Nephron (organoid): ENCODE data around the gene HS6ST3.
A peak's percentile ranks its signal among the peaks of the same experiment; 100 is the strongest.
"Not testable (repeated sequence)": the region's sequence is repeated elsewhere in the genome, so short reads cannot be mapped to it uniquely, and the experiment has no call there.

ENCODE experiments used
- H3K27ac Mint-ChIP-seq, 3 experiments: 2 replicates each; pipeline ENCODE4 v1.8.0; 2020; ENCODE audit warnings: mixed read lengths in 3 of 3, mild to moderate bottlenecking in 2 of 3, moderate library complexity in 1 of 3
- H3K27me3 Mint-ChIP-seq: 2 replicates; pipeline ENCODE4 v1.8.0; 2021; ENCODE audit warnings: low read depth, mild to moderate bottlenecking, moderate library complexity, mixed read lengths
- H3K36me3 Mint-ChIP-seq: 2 replicates; pipeline ENCODE4 v1.8.0; 2020; ENCODE audit warnings: low read depth, mixed read lengths
- H3K4me1 Mint-ChIP-seq: 2 replicates; pipeline ENCODE4 v1.8.0; 2020; ENCODE audit warnings: mixed read lengths
- H3K4me3 Mint-ChIP-seq, 3 experiments: 2 replicates each; pipeline ENCODE4 v1.8.0; 2020; ENCODE audit warnings: mild to moderate bottlenecking in 3 of 3, mixed read lengths in 3 of 3, moderate library complexity in 2 of 3
- H3K9me3 Mint-ChIP-seq: 2 replicates; pipeline ENCODE4 v1.8.0; 2020; ENCODE audit warnings: mixed read lengths
- TF ChIP-seq, protein P1 (sequence below), 3 experiments: fragments of 200-600 bp; sonication (generic); IDR thresholded peaks; one replicate each; pipeline ENCODE4 v1.5.0; 2021; ENCODE audit warnings: antibody characterized with exemption in 3 of 3; ENCODE audit not compliant: unreplicated experiment in 3 of 3

HS6ST3 gene

DNA sequence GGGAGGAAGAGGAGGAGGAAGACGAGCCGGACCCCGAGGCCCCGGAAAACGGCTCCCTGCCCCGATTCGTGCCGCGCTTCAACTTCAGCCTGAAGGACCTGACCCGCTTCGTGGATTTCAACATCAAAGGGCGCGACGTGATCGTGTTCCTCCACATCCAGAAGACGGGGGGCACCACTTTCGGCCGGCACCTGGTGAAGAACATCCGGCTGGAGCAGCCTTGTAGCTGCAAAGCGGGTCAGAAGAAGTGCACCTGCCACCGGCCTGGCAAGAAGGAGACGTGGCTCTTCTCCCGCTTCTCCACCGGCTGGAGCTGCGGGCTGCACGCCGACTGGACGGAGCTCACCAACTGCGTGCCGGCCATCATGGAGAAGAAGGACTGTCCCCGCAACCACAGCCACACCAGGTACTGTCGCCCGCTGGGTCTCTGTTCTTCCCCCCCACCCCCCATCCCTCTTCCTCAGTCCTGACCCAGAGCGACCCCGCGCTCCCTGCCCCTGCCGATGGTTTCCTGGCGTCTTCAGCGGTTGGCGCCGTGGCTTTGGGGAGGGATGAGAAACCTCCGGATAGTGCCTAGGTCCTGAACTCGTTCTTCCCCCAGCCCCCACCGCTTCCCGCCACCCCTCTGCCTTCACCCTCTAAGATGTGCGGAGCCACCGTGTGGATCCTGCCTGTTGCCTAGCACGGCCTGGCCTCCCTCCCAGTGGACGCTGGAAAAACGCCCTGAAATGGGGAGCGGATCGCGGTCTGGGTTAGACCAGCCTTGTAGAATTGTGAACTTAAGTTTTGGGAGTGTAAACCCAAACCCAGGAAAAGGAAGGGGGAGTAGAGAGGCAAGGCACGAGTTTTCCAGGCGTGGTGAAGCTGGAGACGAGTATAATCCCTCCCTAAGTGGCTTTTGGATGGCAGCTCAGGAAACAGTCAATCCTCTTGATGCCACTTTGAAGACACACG, 1.5 kb downstream of the HS6ST3 start:
- TF ChIP-seq, protein P1, sequence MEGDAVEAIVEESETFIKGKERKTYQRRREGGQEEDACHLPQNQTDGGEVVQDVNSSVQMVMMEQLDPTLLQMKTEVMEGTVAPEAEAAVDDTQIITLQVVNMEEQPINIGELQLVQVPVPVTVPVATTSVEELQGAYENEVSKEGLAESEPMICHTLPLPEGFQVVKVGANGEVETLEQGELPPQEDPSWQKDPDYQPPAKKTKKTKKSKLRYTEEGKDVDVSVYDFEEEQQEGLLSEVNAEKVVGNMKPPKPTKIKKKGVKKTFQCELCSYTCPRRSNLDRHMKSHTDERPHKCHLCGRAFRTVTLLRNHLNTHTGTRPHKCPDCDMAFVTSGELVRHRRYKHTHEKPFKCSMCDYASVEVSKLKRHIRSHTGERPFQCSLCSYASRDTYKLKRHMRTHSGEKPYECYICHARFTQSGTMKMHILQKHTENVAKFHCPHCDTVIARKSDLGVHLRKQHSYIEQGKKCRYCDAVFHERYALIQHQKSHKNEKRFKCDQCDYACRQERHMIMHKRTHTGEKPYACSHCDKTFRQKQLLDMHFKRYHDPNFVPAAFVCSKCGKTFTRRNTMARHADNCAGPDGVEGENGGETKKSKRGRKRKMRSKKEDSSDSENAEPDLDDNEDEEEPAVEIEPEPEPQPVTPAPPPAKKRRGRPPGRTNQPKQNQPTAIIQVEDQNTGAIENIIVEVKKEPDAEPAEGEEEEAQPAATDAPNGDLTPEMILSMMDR (IDR thresholded peaks at IDR 0.05; ENCODE audit: unreplicated experiment in 3 of 3), result no peak
- Mint-ChIP-seq H3K27me3 (peaks cover 90% of the 10 kb centered on the region), H3K27ac (no peak overlapping the region), H3K4me1 (no peaks in the 10 kb centered on the region), H3K4me3 (peak overlapping the region; percentile 76 to 81 (median 80)), H3K9me3 (no peaks in the 10 kb centered on the region), H3K36me3 (no peaks in the 10 kb centered on the region)

DNA sequence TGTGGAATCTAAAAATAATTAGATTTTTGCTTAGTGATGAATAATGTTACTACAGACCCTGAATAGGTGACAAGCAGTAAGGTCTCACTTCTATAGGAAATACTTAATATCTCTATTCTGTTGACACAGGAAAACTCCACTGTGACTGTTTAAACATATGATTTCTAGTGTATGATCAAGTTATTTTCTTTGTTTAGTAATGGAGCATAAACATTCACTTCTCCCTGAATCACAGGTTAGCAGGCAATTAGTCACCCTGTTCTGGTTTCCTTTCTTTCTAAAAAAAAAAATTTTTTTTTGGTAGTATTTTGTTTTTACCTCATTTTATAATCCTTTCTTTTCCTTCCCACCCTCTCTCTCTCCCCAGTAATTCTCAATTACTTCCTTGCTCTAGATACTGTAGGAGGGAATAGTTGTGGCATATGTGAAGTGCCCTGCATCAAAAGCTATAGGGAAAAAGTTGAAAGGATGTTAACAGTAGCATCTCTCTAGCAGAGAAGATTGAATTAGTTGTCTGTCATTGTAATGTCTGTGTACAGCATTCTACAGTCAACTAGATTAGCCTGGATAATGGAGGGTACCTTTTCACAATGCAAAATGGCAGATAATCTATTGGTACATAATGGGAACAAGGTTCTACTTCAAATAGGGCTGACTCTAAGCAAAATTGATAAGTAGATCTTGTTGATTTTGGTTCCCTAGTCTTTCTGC, 3.5 kb downstream of the HS6ST3 start:
- Mint-ChIP-seq H3K27me3 (peaks cover 82% of the 10 kb centered on the region), H3K4me1 (no peaks in the 10 kb centered on the region), H3K9me3 (no peaks in the 10 kb centered on the region), H3K4me3 (peak overlapping the region; percentile 11 to 80 (median 36)), H3K27ac (no peak overlapping the region), H3K36me3 (no peaks in the 10 kb centered on the region)
- TF ChIP-seq, protein P1 (IDR thresholded peaks at IDR 0.05; ENCODE audit: unreplicated experiment in 3 of 3), result no peak

DNA sequence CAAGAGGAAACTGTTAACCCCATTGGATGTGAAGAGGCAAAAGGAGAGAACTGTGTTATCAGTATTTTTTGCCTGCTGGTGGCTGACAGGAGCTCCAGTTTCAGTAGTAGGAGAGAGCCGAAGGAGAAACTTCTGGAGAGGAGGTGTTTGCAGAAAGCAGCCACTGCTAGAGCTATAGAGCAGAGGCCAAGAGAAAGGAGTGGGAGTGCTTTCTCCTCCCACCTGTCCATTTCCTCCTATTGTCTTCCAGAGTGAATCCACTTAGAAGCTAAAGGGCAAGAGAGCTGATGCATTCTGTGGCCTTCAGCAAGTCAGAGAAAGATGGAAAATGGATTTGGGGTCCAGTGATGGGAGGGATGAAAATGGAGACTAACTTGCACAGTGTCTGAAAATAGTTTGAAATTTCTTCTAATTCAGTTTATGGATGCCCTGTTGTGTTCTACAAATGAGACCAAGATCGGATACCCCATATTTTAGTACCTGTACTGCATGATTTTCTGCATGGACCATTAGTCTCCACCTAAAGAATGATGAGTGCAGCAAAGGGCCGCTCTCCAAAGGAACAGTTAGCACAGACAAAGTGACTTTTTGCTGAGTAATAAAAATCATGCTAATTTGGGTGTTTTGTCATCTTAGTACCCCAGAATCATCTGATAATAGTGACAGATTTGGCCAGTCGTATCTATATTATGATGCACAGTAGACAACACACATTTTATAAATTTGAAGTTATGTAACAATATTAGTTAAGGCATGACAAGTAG, 10.7 kb downstream of the HS6ST3 start:
- Mint-ChIP-seq H3K27me3 (peaks cover 27% of the 10 kb centered on the region), H3K4me1 (no peaks in the 10 kb centered on the region), H3K27ac (no peak overlapping the region), H3K4me3 (no peak overlapping the region), H3K9me3 (peaks cover 4% of the 10 kb centered on the region), H3K36me3 (no peaks in the 10 kb centered on the region)
- TF ChIP-seq, protein P1 (IDR thresholded peaks at IDR 0.05; ENCODE audit: unreplicated experiment in 3 of 3), result no peak

DNA sequence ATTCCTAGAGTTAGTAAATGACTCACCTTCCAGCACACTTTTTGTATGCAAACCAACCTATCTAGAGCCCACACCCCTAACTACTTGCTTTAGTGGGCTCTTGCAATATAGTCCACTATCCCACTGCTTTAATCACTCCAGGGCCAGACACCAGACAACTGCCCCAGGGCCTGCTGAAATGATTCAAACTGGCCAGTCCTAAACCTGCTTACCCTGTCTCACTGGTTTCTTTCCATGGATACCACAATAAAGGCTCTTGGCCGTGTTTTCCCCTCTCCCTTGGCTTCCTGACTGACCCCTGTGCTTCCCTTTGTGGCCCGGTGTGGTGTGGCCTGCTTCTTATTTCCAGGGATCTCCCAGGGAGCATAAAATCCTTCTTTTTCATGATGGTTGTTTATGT, 14.6 kb downstream of the HS6ST3 start:
- H3K27me3 Mint-ChIP-seq, result peaks cover 8% of the 10 kb centered on the region
- H3K27ac Mint-ChIP-seq, result no peak overlapping the region
- no peaks in the 10 kb centered on the region for H3K4me1 Mint-ChIP-seq
- peaks cover 5% of the 10 kb centered on the region for H3K36me3 Mint-ChIP-seq
- H3K9me3 Mint-ChIP-seq, result peaks cover 32% of the 10 kb centered on the region
- TF ChIP-seq, protein P1 (IDR thresholded peaks at IDR 0.05; ENCODE audit: unreplicated experiment in 3 of 3), result no peak
- H3K4me3 Mint-ChIP-seq, result no peak overlapping the region

DNA sequence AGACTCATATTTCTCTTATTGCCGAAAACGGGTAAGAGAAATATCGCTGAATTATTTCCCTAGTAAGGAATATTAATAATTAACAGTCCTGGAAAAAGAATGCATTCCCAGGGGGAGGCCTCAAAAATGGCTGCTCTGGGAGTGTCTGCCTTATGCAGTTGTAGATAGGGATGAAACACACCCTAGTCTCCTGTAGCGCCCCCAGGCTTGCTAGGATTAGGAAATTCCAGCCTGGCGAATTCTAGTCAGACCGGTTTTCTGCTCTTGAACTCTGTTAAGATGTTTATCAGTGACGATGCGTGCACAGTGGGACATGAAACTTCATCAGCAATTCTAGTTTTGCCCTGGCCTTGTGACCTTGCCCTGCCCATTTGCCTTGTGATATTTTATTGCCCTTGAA, 18.2 kb downstream of the HS6ST3 start:
- not testable (repeated sequence) for H3K4me3 Mint-ChIP-seq, H3K27ac Mint-ChIP-seq, H3K27me3 Mint-ChIP-seq, H3K4me1 Mint-ChIP-seq, H3K36me3 Mint-ChIP-seq
- peaks cover 32% of the 10 kb centered on the region for H3K9me3 Mint-ChIP-seq

DNA sequence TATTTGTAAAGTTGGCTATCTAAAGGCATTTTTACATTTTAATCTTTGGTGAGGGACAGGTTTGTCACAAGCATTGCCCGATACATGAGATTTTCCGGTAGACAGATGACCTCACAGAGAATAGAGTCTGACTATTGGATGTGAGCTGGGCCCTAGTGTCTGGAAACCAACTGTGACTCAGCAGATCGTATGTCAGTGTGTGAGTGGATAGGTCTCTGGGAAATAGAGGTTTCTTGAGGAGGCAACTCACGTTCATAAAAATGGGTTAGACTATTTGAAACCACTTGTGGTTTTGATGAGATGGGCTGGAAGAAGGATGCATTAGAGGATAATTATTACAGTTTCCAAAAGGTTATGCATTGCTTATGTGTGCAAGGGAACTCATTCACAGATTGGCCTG, 19.2 kb downstream of the HS6ST3 start:
- TF ChIP-seq, protein P1 (IDR thresholded peaks at IDR 0.05; ENCODE audit: unreplicated experiment in 3 of 3), result no peak
- H3K36me3 Mint-ChIP-seq, result peaks cover 5% of the 10 kb centered on the region
- no peak overlapping the region for H3K27ac Mint-ChIP-seq
- H3K27me3 Mint-ChIP-seq, result peaks cover 4% of the 10 kb centered on the region
- H3K9me3 Mint-ChIP-seq, result peaks cover 32% of the 10 kb centered on the region
- no peaks in the 10 kb centered on the region for H3K4me1 Mint-ChIP-seq
- H3K4me3 Mint-ChIP-seq, result no peak overlapping the region
